HepG2 (cell line): ENCODE measurements around the gene ATAD2B. TPM values are rescaled to one million over a fixed set of nuclear protein-coding genes. Genes with fewer than 3 reads are reported as not detected.

Source experiments
- ATAC-seq: fragments of 200-7000 bp; cut with Tn5 transposase; 3 replicates; pipeline ENCODE4 v1.9.1; 2020; ENCODE audit warnings: mild to moderate bottlenecking, moderate library complexity
- BruUV-seq: library from RNA; stranded (reverse); fragments of 400-500 nt; replicated peaks from 2 replicates; lab custom pipeline; 2021; lab: Mats Ljungman, UMichigan
- CTCF ChIA-PET: fragments of 300-600 bp; formaldehyde crosslinking; extraction: SDS; loops from one replicate; lab custom pipeline; 2021; ENCODE audit warnings: low total read pairs, inconsistent platforms, low intra/inter-chr PET ratio; lab: Yijun Ruan, JAX
- POLR2A ChIA-PET: fragments of 350-600 bp; sonication (Branson Sonifier 250); formaldehyde crosslinking; loops from one replicate; lab custom pipeline; 2020; ENCODE audit warnings: antibody characterized with exemption, inconsistent platforms; lab: Yijun Ruan, JAX
- DNase-seq: peaks from one replicate; pipeline ENCODE4 v3.0.0-alpha.2; 2015; ENCODE audit warnings: low spot score
- FAIRE-seq: peaks from 3 replicates; lab custom pipeline; 2011; peaks lifted over from hg19 to GRCh38; lab: Jason Lieb, UNC
- H2AFZ ChIP-seq: one replicate; pipeline ENCODE4 v1.6.1; 2011; ENCODE audit warnings: low read length, inconsistent platforms
- H3K27ac ChIP-seq: fragments of 300-600 bp; 3 replicates; pipeline ENCODE4 v1.8.0; 2011; ENCODE audit warnings: mixed run types, mild to moderate bottlenecking, mixed read lengths, low read length, inconsistent platforms; ENCODE audit not compliant: insufficient read depth; ENCODE audit errors: extremely low read length
- H3K27me3 ChIP-seq, 2 experiments: fragments of 200-600 bp in 1 of 2; 2 replicates in 1 of 2; 3 replicates in 1 of 2; pipeline versions ENCODE4 v1.6.0 to v1.8.0; 2011; ENCODE audit warnings: low read length in 2 of 2, mild to moderate bottlenecking in 2 of 2, moderate library complexity in 2 of 2, inconsistent platforms in 1 of 2; ENCODE audit not compliant: insufficient read depth in 2 of 2, control insufficient read depth in 1 of 2
- H3K36me3 ChIP-seq, 2 experiments: fragments of 200-600 bp in 1 of 2; replicated peaks in 1 of 2; 2 replicates in 1 of 2; 3 replicates in 1 of 2; pipeline versions ENCODE4 v1.5.1 to v1.8.0; 2011; ENCODE audit warnings: low read length in 2 of 2, inconsistent platforms in 1 of 2; ENCODE audit not compliant: insufficient read depth in 2 of 2, control insufficient read depth in 1 of 2
- H3K4me1 ChIP-seq: 2 replicates; pipeline ENCODE4 v1.5.1; 2012; ENCODE audit warnings: low read length, inconsistent platforms; ENCODE audit not compliant: insufficient read depth
- H3K4me2 ChIP-seq: 2 replicates; pipeline ENCODE4 v1.6.0; 2011; ENCODE audit warnings: low read depth, low read length, inconsistent platforms
- H3K4me3 ChIP-seq, 3 experiments: fragments of 200-600 bp in 1 of 3; sonication (generic), shearing (Covaris generic) in 1 of 3; replicated peaks in 1 of 3; 2 replicates each; pipeline ENCODE4 v1.5.1; 2011 to 2016; ENCODE audit warnings: low read length in 3 of 3, inconsistent platforms in 2 of 3, low read depth in 2 of 3, mild to moderate bottlenecking in 2 of 3, control low read depth in 1 of 3, mixed read lengths in 1 of 3; ENCODE audit not compliant: insufficient read depth in 1 of 3
- H3K79me2 ChIP-seq: one replicate; pipeline ENCODE4 v1.6.1; 2011; ENCODE audit warnings: low read length, inconsistent platforms; ENCODE audit not compliant: insufficient read depth
- H3K9ac ChIP-seq: 2 replicates; pipeline ENCODE4 v1.6.0; 2011; ENCODE audit warnings: mild to moderate bottlenecking, low read depth, low read length, inconsistent platforms; ENCODE audit not compliant: insufficient read depth
- H3K9me3 ChIP-seq: 2 replicates; pipeline ENCODE4 v1.5.1; 2012; ENCODE audit warnings: mild to moderate bottlenecking, low read length
- H4K20me1 ChIP-seq: 2 replicates; pipeline ENCODE4 v1.6.0; 2011; ENCODE audit warnings: inconsistent platforms, mild to moderate bottlenecking, low read length, moderate library complexity; ENCODE audit not compliant: insufficient read depth
- CREB1 ChIP-seq, 2 experiments: fragments of 450-650 bp in 1 of 2; IDR thresholded peaks; 2 replicates each; pipeline ENCODE4 v1.6.1; 2016 to 2017; ENCODE audit warnings: control low read depth in 1 of 2, mild to moderate bottlenecking in 1 of 2, missing compliant biosample characterization in 1 of 2, missing genetic modification characterization in 1 of 2
- EED ChIP-seq: sonication (generic); formaldehyde crosslinking; IDR thresholded peaks from 2 replicates; pipeline ENCODE4 v1.5.0; 2020; ENCODE audit warnings: mild to moderate bottlenecking, missing genetic modification reagents
- GPN1 ChIP-seq: sonication (generic); formaldehyde crosslinking; IDR thresholded peaks from 2 replicates; pipeline ENCODE4 v1.5.1; 2020; ENCODE audit warnings: missing genetic modification reagents, borderline replicate concordance
- HDAC6 ChIP-seq: fragments of 200-600 bp; sonication (generic); IDR thresholded peaks from 2 replicates; pipeline ENCODE4 v1.7.0; 2017; ENCODE audit warnings: mild to moderate bottlenecking, antibody characterized with exemption, low read length, low read depth
- MAF1 ChIP-seq: sonication (generic); formaldehyde crosslinking; IDR thresholded peaks from 2 replicates; pipeline ENCODE4 v1.5.0; 2020; ENCODE audit warnings: missing genetic modification reagents, borderline replicate concordance
- SIX1 ChIP-seq: sonication (generic); formaldehyde crosslinking; IDR thresholded peaks from 2 replicates; pipeline ENCODE4 v1.4.0; 2020; ENCODE audit warnings: missing genetic modification reagents, borderline replicate concordance
- ZNF484 ChIP-seq: sonication (generic); formaldehyde crosslinking; IDR thresholded peaks from 2 replicates; pipeline ENCODE4 v1.5.1; 2020; ENCODE audit warnings: mild to moderate bottlenecking, low read depth, missing genetic modification reagents, borderline replicate concordance
- ZNF619 ChIP-seq: sonication (generic); formaldehyde crosslinking; IDR thresholded peaks from 2 replicates; pipeline ENCODE4 v1.4.0; 2020; ENCODE audit warnings: mild to moderate bottlenecking, missing genetic modification reagents
- ZNF781 ChIP-seq: sonication (generic); formaldehyde crosslinking; IDR thresholded peaks from 2 replicates; pipeline ENCODE4 v1.5.1; 2020; ENCODE audit warnings: borderline replicate concordance, mild to moderate bottlenecking, missing genetic modification reagents; ENCODE audit errors: not compliant biosample characterization
- WGBS: methylation state at CpG from one replicate; pipeline ENCODE4 v1.1.6; 2017; ENCODE audit warnings: low lambda C conversion rate; 5-methylcytosine and 5-hydroxymethylcytosine counted together
- in situ Hi-C: cut with HindIII; loops from 2 replicates; pipeline ENCODE4 v1.10.0; 2017; ENCODE audit warnings: low pct_unique_long_range_greater_than_20kb; ENCODE audit not compliant: extremely low pct_ligation_motif_present
- intact Hi-C: fragments of 100-400 bp; cut with micrococcal nuclease; formaldehyde crosslinking; loops from one replicate; pipeline ENCODE4 v1.10.0; 2022; ENCODE audit not compliant: unreplicated experiment
- polyA plus RNA-seq, 8 experiments: library from polyadenylated mRNA; depleted of rRNA in 3 of 8; stranded (reverse) in 7 of 8; unstranded in 1 of 8; fragments of >200 nt; fragmentation: Illumina TruSeq in 4 of 8; extraction: Trizol in 4 of 8; gene quantifications; 2 replicates each; pipeline versions ENCODE4 v1.2.1 to v1.2.3, GENCODE V29; 2011 to 2016; ENCODE audit warnings: low read depth in 4 of 8, missing spikeins in 1 of 8, mixed read lengths in 1 of 8; ENCODE audit not compliant: insufficient read depth in 1 of 8
- total RNA-seq, 5 experiments: library from RNA; depleted of rRNA; stranded (reverse); fragments of >200 nt; fragmentation: Illumina TruSeq; extraction: Trizol; gene quantifications; 2 replicates each; pipeline ENCODE4 v1.2.3, GENCODE V29; 2016; ENCODE audit warnings: low read depth in 1 of 5
- TF ChIP-seq, protein P1 (sequence below): sonication (generic); formaldehyde crosslinking; IDR thresholded peaks from 2 replicates; pipeline ENCODE4 v1.4.0; 2020; ENCODE audit warnings: missing genetic modification reagents

The ATAD2B gene
- total and polyA plus RNA-seq, 2 of the 13 experiments (the other 11 are each of a cell fraction or from before 2014, with no cell fraction given), result 5.3 to 22.2 TPM

DNA sequence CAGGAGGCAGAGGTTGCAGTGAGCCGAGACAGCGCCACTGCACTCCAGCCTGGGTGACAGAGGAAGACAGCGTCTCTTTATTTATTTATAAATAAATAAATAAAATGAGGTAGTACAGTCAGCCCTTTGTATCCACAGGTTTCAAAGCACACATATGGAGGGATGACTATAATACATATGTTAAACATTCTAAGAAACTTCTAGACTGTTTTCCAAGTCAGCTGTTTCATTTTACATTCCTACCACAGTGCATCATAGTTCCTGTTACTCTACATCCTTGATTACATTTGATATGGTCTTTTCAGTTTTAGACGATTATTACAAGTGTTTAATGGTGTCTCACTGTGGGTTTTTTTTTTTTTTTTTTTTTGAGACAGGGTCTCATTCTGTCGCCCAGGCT, 157.6 kb downstream of the ATAD2B start:
- no peaks in the 10 kb centered on the region for H3K4me1 ChIP-seq
- FAIRE-seq, result no peak
- TF ChIP-seq ZNF484 (CRISPR knock-in tag) (no peak), GPN1 (no peak), MAF1 (CRISPR knock-in tag) (no peak), ZNF619 (no peak), CREB1 (IDR thresholded peaks at IDR 0.05) (no peak), CREB1 (CRISPR knock-in tag; IDR thresholded peaks at IDR 0.05) (no peak), EED (no peak), SIX1 (CRISPR knock-in tag) (no peak), HDAC6 (no peak), ZNF781 (CRISPR knock-in tag) (no peak)
- TF ChIP-seq, protein P1, sequence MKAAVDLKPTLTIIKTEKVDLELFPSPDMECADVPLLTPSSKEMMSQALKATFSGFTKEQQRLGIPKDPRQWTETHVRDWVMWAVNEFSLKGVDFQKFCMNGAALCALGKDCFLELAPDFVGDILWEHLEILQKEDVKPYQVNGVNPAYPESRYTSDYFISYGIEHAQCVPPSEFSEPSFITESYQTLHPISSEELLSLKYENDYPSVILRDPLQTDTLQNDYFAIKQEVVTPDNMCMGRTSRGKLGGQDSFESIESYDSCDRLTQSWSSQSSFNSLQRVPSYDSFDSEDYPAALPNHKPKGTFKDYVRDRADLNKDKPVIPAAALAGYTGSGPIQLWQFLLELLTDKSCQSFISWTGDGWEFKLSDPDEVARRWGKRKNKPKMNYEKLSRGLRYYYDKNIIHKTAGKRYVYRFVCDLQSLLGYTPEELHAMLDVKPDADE (CRISPR knock-in tag), result no peak
- H3K27ac ChIP-seq, result no peak overlapping the region
- no TSS peak for BruUV-seq
- H3K9ac ChIP-seq, result no peak overlapping the region
- no peaks in the 10 kb centered on the region for H3K79me2 ChIP-seq
- in situ Hi-C loops (no loop called here), intact Hi-C loops (no loop called here)
- H3K4me3 ChIP-seq, result no peak overlapping the region
- H3K27me3 ChIP-seq, result no peaks in the 10 kb centered on the region
- H3K4me2 ChIP-seq, result no peak overlapping the region
- ChIA-PET POLR2A (no interaction called here), CTCF (no interaction called here)
- peaks cover 8% of the 10 kb centered on the region; the same call in 1 of the 2 replicates for H3K9me3 ChIP-seq
- 98% methylated on average over 5 of the region's 5 CpGs for WGBS
- ATAC-seq, result no peak
- H3K36me3 ChIP-seq, result peaks cover 1 to 25% of the 10 kb centered on the region in 2 experiments
- no peak overlapping the region for H2AFZ ChIP-seq
- no peak for DNase-seq
- no peaks in the 10 kb centered on the region for H4K20me1 ChIP-seq
